Glomerular visceral epithelial cell (primary cell): Measurements from ENCODE around the gene GRIA4.
"Not testable (repeated sequence)": the region's sequence is repeated elsewhere in the genome, so short reads cannot be mapped to it uniquely, and the experiment has no call there.

ENCODE experiments used
- DNase-seq: peaks from one replicate; pipeline ENCODE4 v3.0.0-alpha.2; 2016; ENCODE audit errors: extremely low spot score

Gene GRIA4

GRCh38 chr11:105858841-105859240 is 249.0 kb downstream of the GRIA4 start:
- DNase-seq: no peak

GRCh38 chr11:105860105-105860504 is 250.2 kb downstream of the GRIA4 start:
- DNase-seq: no peak

DNA sequence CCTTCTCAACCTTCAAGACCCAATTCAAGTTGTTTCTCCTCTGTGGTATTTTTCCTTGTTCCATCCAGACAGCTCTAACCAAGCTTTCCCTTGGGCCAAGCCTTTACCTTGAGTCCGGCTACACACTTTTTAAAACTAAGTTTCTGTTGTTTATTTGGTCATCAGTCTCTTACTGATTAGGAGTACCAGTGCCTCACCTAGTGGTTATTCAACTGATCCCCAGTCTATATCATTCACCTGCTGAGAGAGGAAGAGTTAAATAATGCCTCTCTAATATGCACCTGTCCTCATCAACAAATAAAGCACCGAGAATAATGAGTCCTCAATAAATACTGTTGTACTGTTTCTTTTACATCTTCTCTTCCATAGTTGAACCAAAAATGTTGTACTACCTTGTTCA is 251.4 kb downstream of the GRIA4 start:
- no peak for DNase-seq

- peak; percentile 41 for DNase-seq
These were observed 253.0 kb downstream of the GRIA4 start for GRCh38 chr11:105862736-105863367.

DNA sequence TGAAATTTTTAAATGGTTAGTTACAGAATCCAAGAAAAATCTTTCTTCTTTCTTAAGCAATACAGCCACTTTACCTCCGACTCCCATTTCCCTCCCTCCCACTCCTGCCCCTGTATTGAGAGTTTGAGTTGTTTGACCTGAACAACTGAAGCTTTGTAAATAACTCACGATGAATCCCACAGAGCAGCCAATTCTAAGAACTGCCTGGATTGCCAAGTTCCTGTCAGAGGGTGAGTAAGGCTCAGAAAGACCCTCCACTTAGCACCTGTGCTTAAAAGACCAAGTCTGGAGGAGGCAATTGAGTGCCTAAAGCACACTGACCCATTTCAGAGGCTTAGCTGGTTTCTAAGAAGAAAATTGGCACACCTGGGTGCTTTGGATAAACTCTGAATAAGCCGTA is 253.7 kb downstream of the GRIA4 start:
- DNase-seq: no peak

GRCh38 chr11:105867742-105868141 is 257.9 kb downstream of the GRIA4 start:
- DNase-seq: no peak

DNA sequence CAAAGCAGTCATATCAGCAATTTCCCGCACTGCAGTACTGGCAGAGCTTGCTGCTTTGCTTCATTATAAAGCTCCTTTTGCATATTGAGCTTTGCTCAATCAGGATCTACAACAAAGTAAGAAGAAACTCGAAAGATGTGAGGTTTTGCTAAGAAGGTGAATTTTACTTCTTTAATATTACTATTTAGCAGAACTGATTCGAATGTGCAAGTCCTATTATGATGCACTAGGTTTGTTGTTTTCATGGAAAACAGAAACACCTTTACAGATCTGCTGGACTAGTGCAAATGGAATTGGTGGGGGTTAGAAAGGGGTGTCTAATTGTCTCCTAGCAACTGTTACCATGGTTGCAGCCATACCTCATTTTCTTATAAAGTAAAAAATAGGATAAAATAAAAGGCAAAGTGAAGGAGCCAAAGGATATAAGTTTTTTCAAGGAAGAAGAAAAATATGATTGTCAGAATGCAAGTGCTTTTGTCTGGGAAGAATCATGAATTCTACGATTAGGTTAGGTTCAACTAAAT is 259.0 kb downstream of the GRIA4 start:
- DNase-seq: no peak

DNA sequence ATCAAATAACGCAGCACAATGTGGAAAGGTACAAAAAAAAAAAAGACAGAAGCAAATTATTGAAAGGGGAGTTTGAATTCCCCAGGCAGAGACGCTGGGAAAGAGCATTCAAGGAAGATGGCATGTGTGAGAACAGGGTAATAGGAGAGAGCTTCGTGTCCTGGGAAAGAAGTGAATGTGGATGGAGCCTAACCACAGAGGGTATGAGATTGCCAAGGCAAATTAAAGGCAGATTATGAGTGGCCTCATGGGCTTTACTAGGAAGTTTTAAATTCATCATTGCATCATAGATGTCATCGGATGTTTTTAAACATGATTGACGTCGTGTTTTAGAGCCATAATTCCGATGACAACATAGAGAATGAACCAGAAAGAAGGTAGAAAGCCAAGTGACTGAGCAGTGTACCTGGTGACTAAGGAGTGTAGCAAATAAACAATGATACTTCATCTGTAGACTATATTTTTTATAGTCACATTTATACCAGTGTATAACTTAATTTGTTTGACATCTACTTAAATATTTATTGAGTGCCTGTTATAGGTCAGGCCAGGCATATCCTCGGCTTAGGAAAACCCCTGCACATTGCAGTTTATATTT is 260.7 kb downstream of the GRIA4 start:
- no peak for DNase-seq

- no peak for DNase-seq
These were observed 268.6 kb downstream of the GRIA4 start for GRCh38 chr11:105878510-105878909.

DNA sequence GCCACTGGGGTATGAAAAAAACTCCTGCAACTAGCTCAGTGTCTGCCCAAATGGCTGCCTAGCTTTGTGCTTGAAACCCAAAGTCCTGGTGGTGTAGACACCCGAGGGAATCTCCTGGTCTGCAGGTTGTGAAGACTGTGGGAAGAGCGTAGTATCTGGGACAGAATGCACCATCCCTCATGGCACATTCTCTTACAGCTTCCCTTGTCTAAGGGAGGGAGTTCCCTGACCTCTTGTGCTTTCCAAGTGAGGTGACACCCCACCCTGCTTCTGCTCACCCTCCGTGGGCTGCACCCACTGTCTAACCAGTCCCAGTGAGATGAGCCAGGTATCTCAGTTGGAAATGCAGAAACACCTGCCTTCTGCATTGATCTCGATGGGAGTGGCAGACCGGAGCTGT is 269.1 kb downstream of the GRIA4 start:
- not testable (repeated sequence) for DNase-seq

GRCh38 chr11:105881027-105881426 is 271.2 kb downstream of the GRIA4 start:
- DNase-seq: no peak

GRCh38 chr11:105884436-105884835 is 274.6 kb downstream of the GRIA4 start:
- no peak for DNase-seq

GRCh38 chr11:105891685-105892084 is 281.8 kb downstream of the GRIA4 start:
- DNase-seq: no peak

GRCh38 chr11:105897161-105897560 is 287.3 kb downstream of the GRIA4 start:
- DNase-seq: no peak

DNA sequence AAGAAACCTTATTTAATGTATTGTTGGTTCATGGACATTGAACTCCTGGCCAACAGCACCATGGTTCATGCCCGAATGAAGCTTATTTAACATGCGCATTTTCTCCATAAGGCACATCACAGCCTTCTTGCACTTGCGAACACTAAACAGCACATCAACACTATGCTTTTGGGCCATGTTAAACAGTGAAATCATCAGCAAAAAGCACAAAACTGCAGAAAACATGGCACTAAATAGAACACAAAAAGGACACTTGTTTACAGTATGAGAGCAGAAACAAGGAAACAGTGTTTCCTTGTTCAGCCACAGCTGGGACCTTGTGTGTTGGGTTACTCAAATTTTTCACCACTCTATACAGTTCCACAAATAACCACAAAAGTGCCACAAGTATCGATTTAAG is 289.9 kb downstream of the GRIA4 start:
- DNase-seq: no peak

- no peak for DNase-seq
These were observed 290.7 kb downstream of the GRIA4 start for GRCh38 chr11:105900515-105901035.

GRCh38 chr11:105903113-105903512 is 293.2 kb downstream of the GRIA4 start:
- DNase-seq: no peak

- DNase-seq: no peak
These were observed 296.6 kb downstream of the GRIA4 start for GRCh38 chr11:105906517-105906916.

GRCh38 chr11:105907319-105907718 is 297.4 kb downstream of the GRIA4 start:
- no peak for DNase-seq

GRCh38 chr11:105910095-105910715 is 300.3 kb downstream of the GRIA4 start:
- DNase-seq: no peak

DNA sequence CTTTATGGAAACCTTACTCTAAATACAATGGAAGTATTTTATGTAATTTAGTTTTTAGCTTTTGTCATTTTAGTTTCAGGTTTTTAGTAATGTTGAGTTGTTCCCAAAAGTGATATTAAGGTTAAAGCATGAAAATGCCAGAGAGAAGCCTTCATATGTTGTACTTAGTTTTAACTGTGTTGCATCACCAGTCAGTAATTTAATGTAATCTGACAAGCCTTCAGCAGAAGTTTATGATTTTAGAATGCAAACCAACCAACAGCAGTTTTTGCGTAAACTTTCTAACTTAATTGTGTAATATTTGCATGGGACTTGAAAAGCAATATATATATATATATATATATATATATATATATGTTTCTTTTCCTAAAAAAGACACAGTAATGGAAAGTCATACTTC is 301.6 kb downstream of the GRIA4 start:
- DNase-seq: no peak

GRCh38 chr11:105912666-105913065 is 302.8 kb downstream of the GRIA4 start:
- no peak for DNase-seq

- DNase-seq: no peak
These were observed 305.1 kb downstream of the GRIA4 start for GRCh38 chr11:105915021-105915420.
